Measurements from ENCODE around the gene EXO1.

The EXO1 gene

GRCh38 chr1:241894016-241894415 lies 46.0 kb downstream of the EXO1 start:
- TF ChIP-seq EZH2phosphoT487 (conservative IDR thresholded peaks at IDR 0.05; ENCODE audit: low read length) (no peak), CTCF (IDR thresholded peaks at IDR 0.05; ENCODE audit: insufficient read depth, low read length, poor library complexity, severe bottlenecking) (no peak)
- no peaks in the 10 kb centered on the region for H3K27me3 ChIP-seq (ENCODE audit: low read length)
- no peaks in the 10 kb centered on the region for H3K79me2 ChIP-seq (ENCODE audit: insufficient read depth, low read length)
- H3K27ac ChIP-seq (ENCODE audit: low read depth, low read length), result no peak overlapping the region
- H3K9me2 ChIP-seq (replicated peaks; ENCODE audit: insufficient read depth, low read length), result no peaks in the 10 kb centered on the region
- H3F3A ChIP-seq (ENCODE audit: insufficient read depth), result peaks cover 16% of the 10 kb centered on the region; the same call in 1 of the 2 replicates
- no peak overlapping the region for H3K9ac ChIP-seq (ENCODE audit: low read length)
- no peak overlapping the region for H3K4me3 ChIP-seq (ENCODE audit: insufficient read depth, low read length, poor library complexity, severe bottlenecking)
- peaks cover 14% of the 10 kb centered on the region; the same call in 1 of the 2 replicates for H3K36me3 ChIP-seq (ENCODE audit: low read length)
- H4K20me1 ChIP-seq (ENCODE audit: low read depth, low read length), result no peaks in the 10 kb centered on the region
- H3K9me3 ChIP-seq (ENCODE audit: insufficient read depth, low read length), result no peaks in the 10 kb centered on the region
- H3K4me2 ChIP-seq (ENCODE audit: low read depth, low read length, poor library complexity, severe bottlenecking), result no peak overlapping the region
- H2AFZ ChIP-seq (ENCODE audit: low read depth, low read length, severe bottlenecking), result no peak overlapping the region

- H3K27ac ChIP-seq (ENCODE audit: low read depth, low read length), result no peak overlapping the region
- no peaks in the 10 kb centered on the region for H3K27me3 ChIP-seq (ENCODE audit: low read length)
- H3K9ac ChIP-seq (ENCODE audit: low read length), result no peak overlapping the region
- TF ChIP-seq CTCF (IDR thresholded peaks at IDR 0.05; ENCODE audit: insufficient read depth, low read length, poor library complexity, severe bottlenecking) (no peak), EZH2phosphoT487 (conservative IDR thresholded peaks at IDR 0.05; ENCODE audit: low read length) (no peak)
- no peak overlapping the region for H3K4me3 ChIP-seq (ENCODE audit: insufficient read depth, low read length, poor library complexity, severe bottlenecking)
- no peaks in the 10 kb centered on the region for H3K9me2 ChIP-seq (replicated peaks; ENCODE audit: insufficient read depth, low read length)
- H3F3A ChIP-seq (ENCODE audit: insufficient read depth), result peaks cover 14% of the 10 kb centered on the region; the same call in 1 of the 2 replicates
- no peaks in the 10 kb centered on the region for H4K20me1 ChIP-seq (ENCODE audit: low read depth, low read length)
- no peaks in the 10 kb centered on the region for H3K79me2 ChIP-seq (ENCODE audit: insufficient read depth, low read length)
- H3K9me3 ChIP-seq (ENCODE audit: insufficient read depth, low read length), result no peaks in the 10 kb centered on the region
- no peak overlapping the region for H3K4me2 ChIP-seq (ENCODE audit: low read depth, low read length, poor library complexity, severe bottlenecking)
- peaks cover 6% of the 10 kb centered on the region; the same call in 1 of the 2 replicates for H3K36me3 ChIP-seq (ENCODE audit: low read length)
- H2AFZ ChIP-seq (ENCODE audit: low read depth, low read length, severe bottlenecking), result no peak overlapping the region
Observed at GRCh38 chr1:241895013-241895412, 47.0 kb downstream of the EXO1 start.

GRCh38 chr1:241896670-241896962 lies 48.6 kb downstream of the EXO1 start:
- Histone ChIP-seq H3K9me3 (ENCODE audit: insufficient read depth, low read length) (no peaks in the 10 kb centered on the region), H3F3A (ENCODE audit: insufficient read depth) (peaks cover 14% of the 10 kb centered on the region; the same call in 1 of the 2 replicates), H2AFZ (ENCODE audit: low read depth, low read length, severe bottlenecking) (no peak overlapping the region), H3K36me3 (ENCODE audit: low read length) (0 out of 2 replicates have a peak, but pooled peaks cover 3% of the 10 kb centered on the region), H3K4me3 (ENCODE audit: insufficient read depth, low read length, poor library complexity, severe bottlenecking) (no peak overlapping the region), H4K20me1 (ENCODE audit: low read depth, low read length) (no peaks in the 10 kb centered on the region), H3K9me2 (replicated peaks; ENCODE audit: insufficient read depth, low read length) (no peaks in the 10 kb centered on the region), H3K79me2 (ENCODE audit: insufficient read depth, low read length) (no peaks in the 10 kb centered on the region), H3K4me2 (ENCODE audit: low read depth, low read length, poor library complexity, severe bottlenecking) (no peak overlapping the region), H3K27me3 (ENCODE audit: low read length) (no peaks in the 10 kb centered on the region), H3K9ac (ENCODE audit: low read length) (no peak overlapping the region), H3K27ac (ENCODE audit: low read depth, low read length) (no peak overlapping the region)
- TF ChIP-seq EZH2phosphoT487 (conservative IDR thresholded peaks at IDR 0.05; ENCODE audit: low read length), result no peak
- TF ChIP-seq CTCF (IDR thresholded peaks at IDR 0.05; ENCODE audit: insufficient read depth, low read length, poor library complexity, severe bottlenecking), result no peak

Data from SU-DHL-6 (cell line).